ENCODE results near the gene GFER.
"Not testable (repeated sequence)": the region's sequence is repeated elsewhere in the genome, so short reads cannot be mapped to it uniquely, and the experiment has no call there.

Gene GFER
- total RNA-seq = 18.1 to 20.0 reads per million in 2 experiments

DNA sequence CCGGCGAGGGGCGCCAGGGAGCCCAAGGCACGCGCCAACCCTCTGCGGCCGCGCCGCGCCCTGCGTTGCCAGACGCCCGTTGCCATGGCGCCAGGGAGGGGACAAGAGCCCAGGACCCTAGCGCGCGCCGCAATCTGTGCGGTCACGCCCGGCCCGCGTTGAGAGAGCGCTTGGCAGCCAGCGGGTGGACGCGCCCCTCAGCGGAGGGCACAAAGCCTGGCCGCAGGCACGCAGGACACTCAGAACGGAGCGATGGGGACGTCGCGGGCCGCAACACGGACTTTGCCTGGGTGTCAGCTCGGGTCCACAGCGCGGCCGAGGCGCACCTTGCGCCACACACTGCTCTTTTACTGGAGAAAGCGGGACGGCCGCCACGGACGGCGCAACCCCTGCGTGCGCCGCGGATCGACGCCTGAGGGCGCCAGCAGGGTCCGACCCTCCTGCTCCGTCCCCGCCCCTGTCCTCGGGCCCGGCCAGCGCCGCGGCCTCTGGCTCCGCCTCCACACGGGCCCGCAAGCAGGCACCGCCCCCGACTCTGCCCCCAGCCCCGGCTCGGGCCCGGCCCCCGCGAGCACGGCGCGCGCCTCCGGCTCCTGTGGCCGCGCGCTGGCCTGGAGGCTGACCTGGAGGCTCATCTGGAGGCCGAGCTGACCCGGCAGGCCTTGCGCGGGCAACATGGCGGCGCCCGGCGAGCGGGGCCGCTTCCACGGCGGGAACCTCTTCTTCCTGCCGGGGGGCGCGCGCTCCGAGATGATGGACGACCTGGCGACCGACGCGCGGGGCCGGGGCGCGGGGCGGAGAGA, at the start of gene GFER:
Gene GFER, plus strand, starts transcription at position 650 of the 803 bp plus-strand sequence. Its CDS starts 26 bp downstream, at position 676.
- no peak for DNase-seq (ENCODE audit: low read depth)

DNA sequence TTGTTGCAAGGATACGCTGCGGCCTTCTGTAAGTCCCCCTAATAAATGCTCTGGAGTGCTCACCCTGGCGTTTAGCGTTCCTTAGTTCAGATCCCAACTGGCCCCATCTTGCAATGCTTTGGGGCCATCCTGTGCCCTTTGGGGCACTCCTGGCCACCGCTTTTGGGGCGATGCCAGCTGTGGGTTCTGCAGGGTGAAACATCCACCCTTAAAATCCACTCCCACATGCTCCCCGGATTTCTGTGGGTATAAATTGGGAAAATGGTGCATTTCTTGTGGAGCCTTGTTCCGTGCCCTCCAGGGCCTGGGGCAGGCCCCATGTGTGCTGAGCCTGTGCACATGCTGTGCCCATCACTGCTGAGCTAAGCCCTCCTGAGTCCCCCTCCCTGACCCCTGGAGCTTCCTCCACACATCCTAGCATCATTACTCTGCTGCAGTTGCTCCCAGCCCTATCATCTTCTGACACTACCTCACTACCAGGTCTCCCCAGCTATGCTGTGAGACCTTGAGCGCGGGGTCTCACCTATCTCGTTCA, 47.0 kb upstream of the GFER start:
- no peak for DNase-seq (ENCODE audit: low read depth)

- DNase-seq (ENCODE audit: low read depth) = no peak
Measured at GRCh38 chr16:1938316-1938715, 45.7 kb upstream of the GFER start.

DNA sequence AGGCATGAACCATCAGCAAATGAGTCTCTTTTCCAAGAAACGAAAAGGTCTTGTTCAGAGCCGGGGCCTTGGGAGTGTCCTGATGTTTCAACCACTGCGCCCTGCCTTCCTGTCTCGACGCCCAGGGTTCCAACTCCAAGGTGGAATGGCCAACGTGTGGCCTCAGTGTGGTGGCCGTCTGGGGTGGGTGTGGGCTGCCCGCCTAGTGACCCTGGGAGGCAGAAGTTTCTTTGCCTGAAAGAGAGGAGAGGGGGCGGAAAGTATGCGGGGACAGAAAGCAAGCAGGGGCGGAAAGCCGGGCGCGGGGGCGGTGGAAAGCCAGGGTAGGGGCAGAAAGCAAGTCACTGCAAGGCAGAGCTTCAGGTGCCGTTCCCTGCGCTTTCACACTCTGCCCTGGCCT, 45.1 kb upstream of the GFER start:
- DNase-seq (ENCODE audit: low read depth) = no peak

- DNase-seq (ENCODE audit: low read depth) = not testable (repeated sequence)
Measured at GRCh38 chr16:1939833-1940232, 44.2 kb upstream of the GFER start.

GRCh38 chr16:1940273-1941161, 43.5 kb upstream of the GFER start:
- no peak for DNase-seq (ENCODE audit: low read depth)

DNA sequence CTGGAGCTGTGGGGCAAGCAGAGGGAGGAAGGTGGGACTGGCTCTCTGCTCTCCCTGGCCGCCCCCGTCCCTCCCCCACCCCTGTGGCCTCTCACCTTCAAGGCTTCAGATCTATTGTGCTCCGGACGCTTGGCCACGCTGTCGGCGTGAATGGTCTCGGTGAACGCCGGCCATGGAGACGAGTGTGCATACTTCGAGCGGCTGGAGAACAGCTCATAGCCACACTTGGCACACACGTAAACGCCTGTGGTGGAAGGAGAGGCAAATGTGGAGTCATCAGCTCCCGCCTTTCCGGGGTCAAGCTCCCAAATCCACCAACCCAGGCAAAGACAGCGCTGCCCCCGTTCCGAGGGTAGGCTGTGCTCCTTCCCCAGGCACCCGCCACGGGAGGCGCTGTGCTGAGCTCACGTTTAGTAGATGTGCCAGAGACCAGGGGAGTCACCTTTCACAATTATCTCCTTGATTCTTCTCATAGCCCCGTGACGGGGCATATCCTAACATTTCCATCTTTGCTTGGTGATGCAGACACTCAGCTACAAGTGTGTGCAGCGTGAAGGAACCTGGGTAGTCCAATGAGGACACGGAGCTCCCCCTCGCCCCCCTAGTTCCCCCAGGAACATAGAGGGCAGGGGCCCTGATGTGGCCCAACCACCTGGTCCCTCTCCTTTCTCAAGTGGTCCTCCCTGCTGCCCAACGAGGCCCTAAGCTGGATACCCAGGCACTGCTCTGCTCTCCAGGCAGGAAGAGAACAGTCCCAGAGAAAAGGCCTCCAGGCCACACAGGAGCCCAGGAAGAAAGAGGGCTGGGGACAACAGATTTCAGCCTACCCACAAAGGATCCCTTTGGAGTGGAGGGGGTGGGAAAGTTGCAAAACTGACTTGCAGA, 42.6 kb upstream of the GFER start:
- no peak for DNase-seq (ENCODE audit: low read depth)

GRCh38 chr16:1942047-1942809, 41.8 kb upstream of the GFER start:
- no peak for DNase-seq (ENCODE audit: low read depth)

DNA sequence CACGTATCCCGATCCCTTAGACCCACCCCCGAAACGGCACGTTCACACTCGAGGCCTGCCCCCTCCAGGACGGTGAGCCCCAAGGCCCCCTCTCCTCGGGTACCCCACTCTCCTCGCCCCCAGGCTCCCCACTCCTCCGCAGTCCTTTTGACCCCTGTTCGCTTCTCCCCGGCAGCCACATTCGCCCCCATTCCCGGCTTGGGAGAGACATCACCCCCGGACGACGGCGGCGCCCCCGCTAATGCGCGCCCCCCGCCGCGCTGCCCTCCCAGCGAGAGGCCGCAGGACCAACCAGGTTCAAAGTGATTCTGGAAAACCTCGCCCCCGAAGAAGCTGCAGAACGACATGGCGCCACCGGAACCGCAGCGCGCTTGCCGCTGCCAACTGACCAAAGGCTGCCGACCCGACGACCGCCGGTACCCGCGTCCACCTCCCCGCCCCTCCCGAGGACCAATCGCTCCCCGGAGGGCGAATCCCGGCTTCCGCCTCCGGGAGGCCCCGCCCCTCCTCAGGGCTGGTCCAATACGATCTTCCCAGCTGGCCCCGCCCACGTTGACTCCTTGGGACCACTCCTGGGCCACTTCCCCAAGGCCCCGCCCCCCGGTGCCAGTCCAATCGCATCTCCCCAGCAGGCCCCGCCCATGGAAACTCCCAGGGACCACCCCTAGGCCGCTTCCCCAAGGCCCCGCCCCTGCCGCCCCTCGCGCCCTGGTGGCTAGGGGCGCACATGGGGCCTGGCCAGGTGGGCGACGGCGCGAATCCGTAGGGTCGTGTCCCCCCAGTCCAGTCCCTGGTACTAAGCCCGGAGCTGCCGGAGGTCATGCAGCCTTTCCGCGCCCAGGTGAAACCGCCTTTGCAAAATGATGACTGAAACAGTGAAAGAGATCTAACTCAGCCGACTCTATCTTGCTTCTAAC, 40.9 kb upstream of the GFER start, which contains the start of gene MSRB1:
Gene MSRB1, minus strand, starts transcription at position 390 of the 917 bp plus-strand sequence. Its CDS starts 43 bp downstream, at position 347.
- DNase-seq (ENCODE audit: low read depth) = peak; percentile 99

DNA sequence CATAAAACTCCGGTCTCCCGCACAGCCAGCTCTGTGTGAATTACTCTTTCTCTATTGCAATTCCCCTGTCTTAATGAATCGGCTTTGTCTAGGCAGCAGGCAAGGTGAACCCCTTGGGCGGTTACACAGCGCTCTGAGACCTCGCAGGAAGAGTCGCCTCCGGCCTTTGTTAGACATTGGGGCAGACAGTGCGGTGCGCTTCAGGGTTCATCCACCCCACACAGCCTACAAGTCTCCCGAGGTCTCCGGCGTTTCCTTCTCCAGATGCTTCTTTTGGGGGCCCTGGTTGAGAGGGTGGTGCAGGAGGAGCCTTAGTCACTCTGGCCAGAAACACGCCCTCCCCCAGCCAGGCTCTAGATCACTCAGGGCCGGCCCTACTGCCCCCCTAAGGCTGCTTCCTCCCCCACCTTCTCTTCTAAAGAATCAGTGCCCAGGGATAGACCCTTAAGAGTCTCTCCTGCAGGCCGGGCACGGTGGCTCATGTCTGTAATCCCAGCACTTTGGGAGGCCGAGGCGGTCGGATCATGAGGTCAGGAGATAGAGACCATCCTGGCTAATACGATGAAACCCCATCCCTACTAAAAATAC, 39.3 kb upstream of the GFER start:
- no peak for DNase-seq (ENCODE audit: low read depth)

DNA sequence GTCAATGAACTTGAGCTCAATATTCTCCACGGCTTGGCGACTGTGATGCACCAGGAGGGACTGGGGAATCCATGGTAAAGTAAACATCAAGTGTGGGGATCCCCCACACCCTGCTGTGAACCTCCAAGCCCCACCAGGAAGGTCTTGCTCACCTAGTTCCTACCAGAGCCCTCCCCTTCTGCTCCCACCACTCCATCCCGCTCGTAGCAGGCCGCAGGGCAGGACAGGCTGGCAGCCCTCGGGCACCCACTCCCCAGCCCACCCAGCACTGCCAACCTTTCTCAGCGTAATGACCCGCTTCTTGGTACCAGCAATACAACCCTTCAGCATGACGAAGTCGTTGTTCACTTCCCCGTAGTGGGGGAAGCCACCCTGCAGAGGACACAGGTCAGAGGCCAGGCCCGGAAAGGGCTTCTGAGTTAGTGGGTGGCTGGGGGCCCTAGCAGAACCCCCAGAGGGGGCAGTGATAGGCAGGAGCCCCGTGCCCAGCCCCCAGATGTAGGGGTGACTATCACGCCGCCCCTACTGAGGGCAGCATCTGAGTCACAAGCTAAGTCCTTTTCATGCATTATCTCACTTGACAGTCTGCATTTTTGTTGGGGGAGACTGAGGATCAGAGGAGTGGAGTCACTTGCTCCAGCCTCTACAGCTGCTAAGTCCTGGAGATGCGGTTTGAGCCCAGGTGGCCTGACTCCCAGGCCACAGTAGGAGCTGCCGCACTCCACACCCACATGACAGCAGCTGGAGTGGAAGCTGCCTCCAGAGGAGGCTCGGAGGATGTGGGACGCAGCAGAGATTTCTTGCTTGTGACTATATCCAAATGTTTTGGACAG, 38.2 kb upstream of the GFER start:
- no peak for DNase-seq (ENCODE audit: low read depth)

DNA sequence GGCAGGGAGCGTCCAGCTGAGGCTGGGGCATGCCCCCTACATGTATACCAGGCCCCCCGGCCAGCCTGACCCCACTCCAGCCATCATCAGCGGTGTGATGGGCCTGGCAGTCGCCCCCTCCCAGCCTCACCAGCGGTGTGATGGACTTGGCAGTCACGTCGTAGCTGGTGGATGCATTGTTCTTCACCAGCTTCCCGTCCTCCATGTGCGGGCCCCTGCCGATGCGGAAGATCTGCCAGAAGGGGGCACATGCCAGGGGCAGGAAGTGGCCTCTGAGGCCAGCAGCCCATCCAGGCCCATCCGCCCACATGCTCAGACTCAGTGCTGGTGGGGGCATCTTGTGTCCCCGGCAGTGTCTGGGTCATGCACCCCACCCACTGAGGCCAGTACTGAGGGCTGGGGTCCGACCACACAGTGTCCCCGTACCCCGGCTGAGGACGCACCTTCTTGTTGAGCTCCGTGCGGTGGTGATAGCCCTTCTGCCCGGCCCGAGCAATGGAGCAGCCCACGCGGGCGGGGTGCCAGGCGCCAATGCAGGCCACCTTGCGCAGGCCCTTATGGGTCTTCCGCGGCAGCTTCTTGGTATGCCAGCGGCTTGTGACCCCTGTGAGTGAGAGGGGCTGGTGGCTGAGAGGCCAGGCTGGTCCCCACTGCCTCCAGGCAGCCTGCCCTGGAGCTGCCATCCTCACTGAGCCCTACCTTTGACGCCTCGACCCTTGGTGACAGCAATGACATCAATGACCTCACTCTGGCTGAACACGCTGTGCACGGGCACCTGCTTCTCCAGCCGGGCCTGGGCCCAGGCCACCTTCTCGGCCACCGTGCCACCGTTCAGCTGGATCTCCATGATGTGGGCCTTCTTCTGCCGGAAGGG, 37.3 kb upstream of the GFER start:
- no peak for DNase-seq (ENCODE audit: low read depth)

DNA sequence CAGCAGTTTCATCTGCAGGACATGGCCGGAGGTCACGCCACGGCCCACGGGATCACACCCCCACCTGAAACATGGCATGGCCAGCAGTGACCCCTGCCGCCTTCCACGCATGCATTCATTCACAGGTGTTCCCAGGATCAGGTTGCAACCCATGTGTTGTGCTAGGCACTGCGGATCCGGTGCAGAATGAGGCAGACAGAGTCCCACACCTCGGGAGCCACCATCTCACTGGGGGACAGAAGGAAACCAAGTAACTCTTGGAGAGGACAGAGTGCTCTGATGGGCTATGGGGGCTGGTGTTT, 36.7 kb upstream of the GFER start:
- DNase-seq (ENCODE audit: low read depth) = no peak

- DNase-seq (ENCODE audit: low read depth) = no peak
Measured at GRCh38 chr16:1949507-1949906, 34.5 kb upstream of the GFER start.

DNA sequence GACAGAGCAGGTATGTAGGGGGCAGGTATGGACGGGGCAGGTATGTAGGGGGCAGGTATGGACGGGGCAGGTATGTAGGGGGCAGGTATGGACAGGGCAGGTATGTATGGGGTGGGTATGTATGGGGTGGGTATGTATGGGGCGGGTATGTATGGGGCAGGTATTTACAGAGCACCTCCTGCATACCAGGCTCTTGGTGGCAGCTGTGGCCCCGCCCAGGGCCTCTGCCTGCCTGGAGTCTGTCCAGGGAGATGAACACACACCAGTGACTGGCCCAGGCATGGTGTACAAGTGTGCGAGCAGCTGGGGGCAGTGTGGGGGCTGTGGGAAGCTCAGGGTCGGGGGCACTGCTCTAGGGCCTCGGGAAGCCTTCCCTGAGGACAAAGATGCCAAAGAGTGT, 33.9 kb upstream of the GFER start:
- no peak for DNase-seq (ENCODE audit: low read depth)

- DNase-seq (ENCODE audit: low read depth) = no peak
Measured at GRCh38 chr16:1950559-1950958, 33.4 kb upstream of the GFER start.

DNA sequence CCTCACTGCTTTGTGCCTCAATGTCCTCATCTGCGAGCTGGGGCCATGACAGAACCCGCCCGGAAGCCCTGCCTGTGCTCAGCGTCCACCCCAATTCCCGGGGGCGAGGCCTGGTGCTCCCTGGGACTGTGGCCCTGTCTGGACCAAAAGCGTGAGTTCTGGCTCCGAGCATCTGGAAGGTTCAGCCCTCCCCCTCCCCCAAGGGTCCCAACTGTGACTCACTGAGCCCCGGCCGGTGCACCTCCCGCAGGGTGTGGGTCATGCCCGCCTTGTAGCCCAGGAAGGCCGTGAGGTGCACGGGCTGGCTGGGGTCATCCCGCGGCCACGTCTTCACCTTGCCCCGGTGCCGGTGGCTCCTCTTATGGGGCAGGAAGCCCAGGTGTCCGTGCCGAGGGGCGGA, 30.3 kb upstream of the GFER start:
- no peak for DNase-seq (ENCODE audit: low read depth)

Measured in T follicular helper cell (primary cell).